Chondrocyte (in vitro differentiated cells): ENCODE results near the gene GPATCH3. TPM values are rescaled to one million over a fixed set of nuclear protein-coding genes. Genes with fewer than 3 reads are reported as not detected.
"Not testable (repeated sequence)": the region's sequence is repeated elsewhere in the genome, so short reads cannot be mapped to it uniquely, and the experiment has no call there.

Experiments
- DNase-seq: peaks from one replicate; pipeline ENCODE4 v3.0.0; 2021; ENCODE audit warnings: mixed read lengths, low spot score
- H3K27ac Mint-ChIP-seq: one replicate; pipeline ENCODE4 v1.8.0; 2021; ENCODE audit warnings: mild to moderate bottlenecking, moderate library complexity, mixed read lengths; ENCODE audit not compliant: unreplicated experiment
- H3K27me3 Mint-ChIP-seq: 2 replicates; pipeline ENCODE4 v1.8.0; 2021; ENCODE audit warnings: low read depth, mixed read lengths
- H3K36me3 Mint-ChIP-seq: 2 replicates; pipeline ENCODE4 v1.8.0; 2021; ENCODE audit warnings: low read depth, mixed read lengths
- H3K4me1 Mint-ChIP-seq: 2 replicates; pipeline ENCODE4 v1.8.0; 2021; ENCODE audit warnings: low read depth, mild to moderate bottlenecking, mixed read lengths
- H3K4me3 Mint-ChIP-seq: one replicate; pipeline ENCODE4 v1.8.0; 2021; ENCODE audit warnings: mild to moderate bottlenecking, moderate library complexity, mixed read lengths; ENCODE audit not compliant: unreplicated experiment
- H3K9me3 Mint-ChIP-seq: 2 replicates; pipeline ENCODE4 v1.8.0; 2021; ENCODE audit warnings: low read depth, mixed read lengths
- total RNA-seq: library from RNA; stranded (reverse); gene quantifications from 3 replicates; pipeline ENCODE4 v1.2.1, GENCODE V29; 2021
- TF ChIP-seq, protein P1 (sequence below): fragments of 200-600 bp; sonication (generic); IDR thresholded peaks from 2 replicates; pipeline ENCODE4 v1.5.0; 2021; ENCODE audit warnings: antibody characterized with exemption, mild to moderate bottlenecking, moderate library complexity

GPATCH3 gene
- total RNA-seq, 1 donor from 2014 or later: 14.1 TPM

DNA sequence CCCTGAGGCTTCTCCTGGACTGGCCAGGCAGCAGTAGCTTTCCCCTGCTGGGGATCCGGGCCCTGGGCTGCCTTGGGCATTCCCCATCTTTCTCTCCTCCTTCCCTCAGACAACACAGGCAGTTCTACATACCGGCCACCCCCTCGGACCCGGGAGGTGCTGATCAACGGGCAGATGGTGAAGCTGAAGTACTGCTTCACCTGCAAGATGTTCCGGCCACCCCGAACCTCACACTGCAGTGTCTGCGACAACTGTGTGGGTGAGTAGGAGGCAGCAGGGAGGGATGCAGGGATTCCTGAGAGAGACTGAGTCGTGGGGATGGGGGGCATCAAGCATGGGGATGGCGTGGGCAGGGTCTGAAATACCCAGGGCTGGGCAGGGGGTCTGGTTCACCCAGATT is 51.8 kb downstream of the GPATCH3 start:
- peaks cover 20% of the 10 kb centered on the region for H3K4me1 Mint-ChIP-seq
- H3K27ac Mint-ChIP-seq: peak overlapping the region; percentile 86
- H3K9me3 Mint-ChIP-seq: no peaks in the 10 kb centered on the region
- H3K27me3 Mint-ChIP-seq: no peaks in the 10 kb centered on the region
- TF ChIP-seq, protein P1, sequence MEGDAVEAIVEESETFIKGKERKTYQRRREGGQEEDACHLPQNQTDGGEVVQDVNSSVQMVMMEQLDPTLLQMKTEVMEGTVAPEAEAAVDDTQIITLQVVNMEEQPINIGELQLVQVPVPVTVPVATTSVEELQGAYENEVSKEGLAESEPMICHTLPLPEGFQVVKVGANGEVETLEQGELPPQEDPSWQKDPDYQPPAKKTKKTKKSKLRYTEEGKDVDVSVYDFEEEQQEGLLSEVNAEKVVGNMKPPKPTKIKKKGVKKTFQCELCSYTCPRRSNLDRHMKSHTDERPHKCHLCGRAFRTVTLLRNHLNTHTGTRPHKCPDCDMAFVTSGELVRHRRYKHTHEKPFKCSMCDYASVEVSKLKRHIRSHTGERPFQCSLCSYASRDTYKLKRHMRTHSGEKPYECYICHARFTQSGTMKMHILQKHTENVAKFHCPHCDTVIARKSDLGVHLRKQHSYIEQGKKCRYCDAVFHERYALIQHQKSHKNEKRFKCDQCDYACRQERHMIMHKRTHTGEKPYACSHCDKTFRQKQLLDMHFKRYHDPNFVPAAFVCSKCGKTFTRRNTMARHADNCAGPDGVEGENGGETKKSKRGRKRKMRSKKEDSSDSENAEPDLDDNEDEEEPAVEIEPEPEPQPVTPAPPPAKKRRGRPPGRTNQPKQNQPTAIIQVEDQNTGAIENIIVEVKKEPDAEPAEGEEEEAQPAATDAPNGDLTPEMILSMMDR: no peak
- no peak for DNase-seq
- H3K36me3 Mint-ChIP-seq: peaks cover 38% of the 10 kb centered on the region
- no peak overlapping the region for H3K4me3 Mint-ChIP-seq

DNA sequence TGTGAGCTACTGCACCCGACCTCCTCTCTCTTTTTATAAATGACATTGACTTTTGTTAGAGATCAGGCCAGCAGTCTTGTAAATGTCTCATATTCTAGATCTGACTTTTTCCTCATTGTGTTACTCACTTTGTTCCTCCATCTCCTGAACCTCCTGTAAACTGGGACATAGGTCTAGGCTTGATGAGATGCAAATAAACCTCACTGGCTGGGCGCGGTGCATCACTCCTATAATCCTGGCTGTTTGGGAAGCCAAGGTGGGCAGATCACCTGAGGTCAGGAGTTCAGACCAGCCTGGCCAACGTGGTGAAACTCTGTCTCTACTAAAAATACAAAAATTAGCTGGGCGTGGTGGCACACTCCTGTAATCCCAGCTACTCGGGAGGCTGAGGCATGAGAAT is 52.4 kb downstream of the GPATCH3 start:
- not testable (repeated sequence) for H3K9me3 Mint-ChIP-seq, H3K4me3 Mint-ChIP-seq, DNase-seq, H3K27me3 Mint-ChIP-seq, H3K27ac Mint-ChIP-seq
- peaks cover 35% of the 10 kb centered on the region for H3K36me3 Mint-ChIP-seq
- peaks cover 16% of the 10 kb centered on the region for H3K4me1 Mint-ChIP-seq

DNA sequence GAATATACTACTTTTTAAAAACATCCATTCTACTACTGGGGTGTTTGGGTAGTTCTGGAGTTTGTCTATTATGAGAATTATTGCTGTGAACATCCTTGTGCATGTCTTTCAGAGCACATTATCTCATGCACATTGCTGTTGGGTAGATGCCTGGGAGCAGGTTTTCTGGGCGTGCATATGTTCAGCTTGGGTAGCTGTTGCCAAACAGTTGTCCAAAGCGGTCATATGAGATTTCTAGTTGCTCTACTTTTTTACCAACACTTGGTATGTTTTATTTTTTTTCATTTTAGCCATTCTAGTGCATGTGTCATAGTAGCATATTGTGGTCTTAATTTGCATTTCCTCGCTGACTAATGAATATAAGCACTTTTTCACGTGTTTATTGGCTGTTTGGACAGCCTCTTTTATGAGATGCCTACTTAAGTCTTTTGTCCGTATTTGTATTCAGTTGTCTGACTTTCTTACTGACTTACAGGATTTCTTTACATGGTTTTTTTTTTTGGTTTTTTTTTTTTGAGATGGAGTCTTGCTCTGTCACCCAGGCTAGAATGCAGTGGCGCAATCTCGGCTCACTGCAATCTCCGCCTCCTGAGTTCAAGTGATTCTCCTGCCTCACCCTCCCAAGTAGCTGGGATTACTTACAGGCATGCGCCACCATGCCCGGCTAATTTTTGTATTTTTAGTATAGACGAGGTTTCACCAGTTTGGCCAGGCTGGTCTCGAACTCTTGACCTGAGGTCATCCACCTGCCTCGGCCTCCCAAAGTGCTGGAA is 55.7 kb downstream of the GPATCH3 start:
- Mint-ChIP-seq H3K36me3 (peaks cover 10% of the 10 kb centered on the region), H3K9me3 (no peaks in the 10 kb centered on the region), H3K27me3 (no peaks in the 10 kb centered on the region), H3K4me3 (no peak overlapping the region), H3K4me1 (peaks cover 15% of the 10 kb centered on the region), H3K27ac (no peak overlapping the region)
- TF ChIP-seq, protein P1: no peak
- DNase-seq: no peak

Other genes with a start within 250 kb of the GPATCH3 start
- 56.1 to 59.5 TPM (median 57.2 TPM) in 3 replicates for gene ARID1A, start 204.5 kb downstream of the GPATCH3 start, total RNA-seq
- gene PIGV, start 112.5 kb downstream of the GPATCH3 start, total RNA-seq: 11.2 to 15.8 TPM (median 12.4 TPM) in 3 replicates
- gene ZDHHC18, start 73.8 kb downstream of the GPATCH3 start, total RNA-seq: 20.2 to 27.8 TPM (median 25.5 TPM) in 3 replicates
- not detected in 3 replicates for gene SFN, start 37.3 kb downstream of the GPATCH3 start, total RNA-seq
- 19.8 to 22.0 TPM (median 21.7 TPM) in 3 replicates for gene GPN2, start 10.2 kb downstream of the GPATCH3 start, total RNA-seq
- gene NR0B2, start 13.5 kb upstream of the GPATCH3 start, total RNA-seq: not detected in 3 replicates
- 44.4 to 53.7 TPM (median 45.8 TPM) in 3 replicates for gene NUDC, start 21.3 kb upstream of the GPATCH3 start, total RNA-seq
- gene KDF1, start 60.0 kb upstream of the GPATCH3 start, total RNA-seq: not detected in 3 replicates
- gene TRNP1, start 93.2 kb upstream of the GPATCH3 start, total RNA-seq: 56.5 to 76.5 TPM (median 72.1 TPM) in 3 replicates
- 15.2 to 39.1 TPM (median 38.1 TPM) in 3 replicates for gene TENT5B, start 112.4 kb upstream of the GPATCH3 start, total RNA-seq